ENCODE measurements around the gene SLC29A3. TPM values are rescaled to one million over a fixed set of nuclear protein-coding genes. Genes with fewer than 3 reads are reported as not detected.

Gene SLC29A3
- total RNA-seq, 3 donors from 2014 or later, result 5.6 to 12.0 (median 6.2) TPM

GRCh38 chr10:71382028-71382427 lies 63.0 kb downstream of the SLC29A3 start:
- H3K36me3 ChIP-seq, result no peaks in the 10 kb centered on the region
- H3K4me1 ChIP-seq, result no peaks in the 10 kb centered on the region
- H3K27me3 ChIP-seq, result no peaks in the 10 kb centered on the region
- intact Hi-C loops (cut with DNase I; ENCODE audit: low total_unique reads), result no loop called here
- H3K4me3 ChIP-seq, result no peak overlapping the region
- H3K27ac ChIP-seq, result no peak overlapping the region
- TF ChIP-seq POLR2AphosphoS5 (IDR thresholded peaks at IDR 0.05) (no peak), CTCF (IDR thresholded peaks at IDR 0.05) (no peak), POLR2A (IDR thresholded peaks at IDR 0.05) (no peak)
- H3K9me3 ChIP-seq, result no peaks in the 10 kb centered on the region
- no peak for DNase-seq (ENCODE audit: low spot score in 2 of 2)

- H3K4me1 ChIP-seq, result no peaks in the 10 kb centered on the region
- no peaks in the 10 kb centered on the region for H3K27me3 ChIP-seq
- no peak for TF ChIP-seq CTCF (IDR thresholded peaks at IDR 0.05)
- no peak for TF ChIP-seq POLR2AphosphoS5 (IDR thresholded peaks at IDR 0.05)
- TF ChIP-seq POLR2A (IDR thresholded peaks at IDR 0.05), result no peak
- no peak for DNase-seq (ENCODE audit: low spot score in 2 of 2)
- intact Hi-C loops (cut with DNase I; ENCODE audit: low total_unique reads), result no loop called here
- no peaks in the 10 kb centered on the region for H3K36me3 ChIP-seq
- H3K27ac ChIP-seq, result no peak overlapping the region
- no peak overlapping the region for H3K4me3 ChIP-seq
- no peaks in the 10 kb centered on the region for H3K9me3 ChIP-seq
Observed at GRCh38 chr10:71382757-71383156, 63.7 kb downstream of the SLC29A3 start.

- no peaks in the 10 kb centered on the region for H3K36me3 ChIP-seq
- H3K4me3 ChIP-seq, result no peak overlapping the region
- peak; percentile 34 to 69 for DNase-seq (ENCODE audit: low spot score in 2 of 2)
- intact Hi-C loops (cut with DNase I; ENCODE audit: low total_unique reads), result no loop called here
- H3K4me1 ChIP-seq, result no peaks in the 10 kb centered on the region
- no peaks in the 10 kb centered on the region for H3K27me3 ChIP-seq
- H3K27ac ChIP-seq, result no peak overlapping the region
- TF ChIP-seq POLR2AphosphoS5 (IDR thresholded peaks at IDR 0.05) (no peak), CTCF (IDR thresholded peaks at IDR 0.05) (peak; percentile 77 to 80 (median 80))
- no peaks in the 10 kb centered on the region for H3K9me3 ChIP-seq
Observed at GRCh38 chr10:71383972-71384687, 65.1 kb downstream of the SLC29A3 start.

GRCh38 chr10:71388171-71388570 lies 69.1 kb downstream of the SLC29A3 start:
- Histone ChIP-seq H3K9me3 (no peaks in the 10 kb centered on the region), H3K36me3 (no peaks in the 10 kb centered on the region), H3K27me3 (no peaks in the 10 kb centered on the region), H3K4me3 (no peak overlapping the region), H3K27ac (no peak overlapping the region), H3K4me1 (no peaks in the 10 kb centered on the region)
- intact Hi-C loops (cut with DNase I; ENCODE audit: low total_unique reads), result no loop called here
- no peak for DNase-seq (ENCODE audit: low spot score in 2 of 2)
- TF ChIP-seq POLR2A (IDR thresholded peaks at IDR 0.05) (no peak), POLR2AphosphoS5 (IDR thresholded peaks at IDR 0.05) (no peak), CTCF (IDR thresholded peaks at IDR 0.05) (no peak)

GRCh38 chr10:71388583-71389310 lies 69.7 kb downstream of the SLC29A3 start:
- H3K4me1 ChIP-seq, result no peaks in the 10 kb centered on the region
- no peaks in the 10 kb centered on the region for H3K36me3 ChIP-seq
- no peak overlapping the region for H3K4me3 ChIP-seq
- H3K9me3 ChIP-seq, result no peaks in the 10 kb centered on the region
- no peak for DNase-seq (ENCODE audit: low spot score in 2 of 2)
- no peak overlapping the region for H3K27ac ChIP-seq
- TF ChIP-seq CTCF (IDR thresholded peaks at IDR 0.05) (no peak), POLR2AphosphoS5 (IDR thresholded peaks at IDR 0.05) (no peak), POLR2A (IDR thresholded peaks at IDR 0.05) (no peak)
- intact Hi-C loops (cut with DNase I; ENCODE audit: low total_unique reads), result no loop called here
- no peaks in the 10 kb centered on the region for H3K27me3 ChIP-seq

Measured in breast epithelium (tissue), 4 donors.